ENCODE measurements around the gene TOMM70. TPM values are rescaled to one million over a fixed set of nuclear protein-coding genes. Genes with fewer than 3 reads are reported as not detected.

Gene TOMM70
- total and polyA plus RNA-seq, 10 of the 15 experiments (the other 5 are each of a cell fraction or from before 2014, with no cell fraction given), result 12.7 to 64.1 (median 41.3) TPM

DNA sequence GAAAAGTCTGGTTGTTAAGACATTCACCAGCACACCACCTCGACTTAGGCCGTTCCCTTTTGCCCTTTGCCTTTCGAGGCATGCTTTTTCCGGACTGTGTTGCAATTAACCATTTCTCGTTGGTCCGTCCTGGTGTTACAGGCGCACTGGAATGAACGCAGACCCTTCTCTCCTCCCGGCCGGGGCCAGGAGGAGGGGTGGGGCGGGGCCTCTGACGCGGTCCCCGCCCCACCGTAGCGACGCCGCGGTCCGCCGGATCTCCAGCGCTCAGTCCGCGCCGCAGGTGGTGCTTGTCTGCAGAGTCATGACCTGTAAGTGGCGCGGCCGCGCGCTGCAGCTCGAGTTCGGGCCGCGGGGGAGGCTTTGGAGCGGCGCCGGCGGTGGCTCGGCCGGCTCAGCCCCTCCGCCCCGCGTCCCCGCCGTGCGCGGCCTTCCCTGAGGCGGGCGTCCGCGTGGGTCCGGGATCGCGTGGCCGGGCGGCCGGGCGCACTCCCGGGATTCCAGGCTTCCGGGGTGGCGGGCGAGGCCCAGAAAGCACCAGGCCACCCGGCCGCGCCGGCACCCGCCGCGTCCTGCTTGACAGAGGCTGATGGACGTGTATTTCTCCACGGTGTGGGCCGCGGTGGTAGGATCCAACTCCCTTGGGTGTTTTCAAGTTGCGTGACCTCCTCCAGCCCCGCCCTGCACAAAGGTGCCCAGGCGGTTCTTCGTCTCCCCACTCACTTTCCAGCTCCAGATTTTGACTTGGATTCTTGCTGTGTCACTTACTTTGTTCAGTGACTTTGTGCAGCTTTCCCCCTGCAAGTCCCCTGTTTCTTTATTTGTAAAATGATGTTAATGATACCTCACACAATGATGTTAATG lies 66.2 kb downstream of the TOMM70 start, which contains the start of gene NIT2 (continued):
- TF ChIP-seq, protein P1, sequence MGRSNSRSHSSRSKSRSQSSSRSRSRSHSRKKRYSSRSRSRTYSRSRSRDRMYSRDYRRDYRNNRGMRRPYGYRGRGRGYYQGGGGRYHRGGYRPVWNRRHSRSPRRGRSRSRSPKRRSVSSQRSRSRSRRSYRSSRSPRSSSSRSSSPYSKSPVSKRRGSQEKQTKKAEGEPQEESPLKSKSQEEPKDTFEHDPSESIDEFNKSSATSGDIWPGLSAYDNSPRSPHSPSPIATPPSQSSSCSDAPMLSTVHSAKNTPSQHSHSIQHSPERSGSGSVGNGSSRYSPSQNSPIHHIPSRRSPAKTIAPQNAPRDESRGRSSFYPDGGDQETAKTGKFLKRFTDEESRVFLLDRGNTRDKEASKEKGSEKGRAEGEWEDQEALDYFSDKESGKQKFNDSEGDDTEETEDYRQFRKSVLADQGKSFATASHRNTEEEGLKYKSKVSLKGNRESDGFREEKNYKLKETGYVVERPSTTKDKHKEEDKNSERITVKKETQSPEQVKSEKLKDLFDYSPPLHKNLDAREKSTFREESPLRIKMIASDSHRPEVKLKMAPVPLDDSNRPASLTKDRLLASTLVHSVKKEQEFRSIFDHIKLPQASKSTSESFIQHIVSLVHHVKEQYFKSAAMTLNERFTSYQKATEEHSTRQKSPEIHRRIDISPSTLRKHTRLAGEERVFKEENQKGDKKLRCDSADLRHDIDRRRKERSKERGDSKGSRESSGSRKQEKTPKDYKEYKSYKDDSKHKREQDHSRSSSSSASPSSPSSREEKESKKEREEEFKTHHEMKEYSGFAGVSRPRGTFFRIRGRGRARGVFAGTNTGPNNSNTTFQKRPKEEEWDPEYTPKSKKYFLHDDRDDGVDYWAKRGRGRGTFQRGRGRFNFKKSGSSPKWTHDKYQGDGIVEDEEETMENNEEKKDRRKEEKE (IDR thresholded peaks at IDR 0.05), result 0 out of 2 replicates have a peak, but pooled peaks have one; percentile 33
- TF ChIP-seq FOXK2 (IDR thresholded peaks at IDR 0.05) (no peak), FOXM1 (IDR thresholded peaks at IDR 0.05; ENCODE audit: low read depth, low read length) (no peak), EZH2 (IDR thresholded peaks at IDR 0.05; ENCODE audit: borderline replicate concordance, control insufficient read depth, low read depth, low read length) (no peak), SREBF1 (IDR thresholded peaks at IDR 0.05; ENCODE audit: low read length) (no peak), MEF2B (IDR thresholded peaks at IDR 0.05; ENCODE audit: partially characterized antibody, poor library complexity, severe bottlenecking) (peak; percentile 55), KDM1A (IDR thresholded peaks at IDR 0.05; ENCODE audit: borderline replicate concordance) (no peak), RB1 (IDR thresholded peaks at IDR 0.05; ENCODE audit: borderline replicate concordance) (peak; percentile 87; the same call in 1 of the 2 replicates), CBX5 (IDR thresholded peaks at IDR 0.05; ENCODE audit: low read depth) (no peak), JUNB (IDR thresholded peaks at IDR 0.05) (no peak), FOS (IDR thresholded peaks at IDR 0.05; ENCODE audit: borderline replicate concordance, extremely low read depth, insufficient read length) (no peak), SREBF2 (IDR thresholded peaks at IDR 0.05; ENCODE audit: low read length) (no peak), BRCA1 (IDR thresholded peaks at IDR 0.05; ENCODE audit: low read depth, low read length) (no peak), CHD2 (IDR thresholded peaks at IDR 0.05; ENCODE audit: borderline replicate concordance, low read depth, low read length) (peak; percentile 9; the same call in 1 of the 2 replicates), SRF (IDR thresholded peaks at IDR 0.05; ENCODE audit: low read depth in 2 of 2, low read length in 2 of 2) (no peak), ESRRA (IDR thresholded peaks at IDR 0.05; ENCODE audit: low read length) (no peak), NBN (IDR thresholded peaks at IDR 0.05) (no peak)
- TF ChIP-seq, protein P2, sequence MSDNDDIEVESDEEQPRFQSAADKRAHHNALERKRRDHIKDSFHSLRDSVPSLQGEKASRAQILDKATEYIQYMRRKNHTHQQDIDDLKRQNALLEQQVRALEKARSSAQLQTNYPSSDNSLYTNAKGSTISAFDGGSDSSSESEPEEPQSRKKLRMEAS (IDR thresholded peaks at IDR 0.05; ENCODE audit: low read depth, low read length), result no peak
- TF ChIP-seq, protein P3, sequence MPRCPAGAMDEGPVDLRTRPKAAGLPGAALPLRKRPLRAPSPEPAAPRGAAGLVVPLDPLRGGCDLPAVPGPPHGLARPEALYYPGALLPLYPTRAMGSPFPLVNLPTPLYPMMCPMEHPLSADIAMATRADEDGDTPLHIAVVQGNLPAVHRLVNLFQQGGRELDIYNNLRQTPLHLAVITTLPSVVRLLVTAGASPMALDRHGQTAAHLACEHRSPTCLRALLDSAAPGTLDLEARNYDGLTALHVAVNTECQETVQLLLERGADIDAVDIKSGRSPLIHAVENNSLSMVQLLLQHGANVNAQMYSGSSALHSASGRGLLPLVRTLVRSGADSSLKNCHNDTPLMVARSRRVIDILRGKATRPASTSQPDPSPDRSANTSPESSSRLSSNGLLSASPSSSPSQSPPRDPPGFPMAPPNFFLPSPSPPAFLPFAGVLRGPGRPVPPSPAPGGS (IDR thresholded peaks at IDR 0.05; ENCODE audit: borderline replicate concordance, insufficient read depth, low read depth, low read length, poor library complexity, severe bottlenecking), result no peak
- TF ChIP-seq, protein P4, sequence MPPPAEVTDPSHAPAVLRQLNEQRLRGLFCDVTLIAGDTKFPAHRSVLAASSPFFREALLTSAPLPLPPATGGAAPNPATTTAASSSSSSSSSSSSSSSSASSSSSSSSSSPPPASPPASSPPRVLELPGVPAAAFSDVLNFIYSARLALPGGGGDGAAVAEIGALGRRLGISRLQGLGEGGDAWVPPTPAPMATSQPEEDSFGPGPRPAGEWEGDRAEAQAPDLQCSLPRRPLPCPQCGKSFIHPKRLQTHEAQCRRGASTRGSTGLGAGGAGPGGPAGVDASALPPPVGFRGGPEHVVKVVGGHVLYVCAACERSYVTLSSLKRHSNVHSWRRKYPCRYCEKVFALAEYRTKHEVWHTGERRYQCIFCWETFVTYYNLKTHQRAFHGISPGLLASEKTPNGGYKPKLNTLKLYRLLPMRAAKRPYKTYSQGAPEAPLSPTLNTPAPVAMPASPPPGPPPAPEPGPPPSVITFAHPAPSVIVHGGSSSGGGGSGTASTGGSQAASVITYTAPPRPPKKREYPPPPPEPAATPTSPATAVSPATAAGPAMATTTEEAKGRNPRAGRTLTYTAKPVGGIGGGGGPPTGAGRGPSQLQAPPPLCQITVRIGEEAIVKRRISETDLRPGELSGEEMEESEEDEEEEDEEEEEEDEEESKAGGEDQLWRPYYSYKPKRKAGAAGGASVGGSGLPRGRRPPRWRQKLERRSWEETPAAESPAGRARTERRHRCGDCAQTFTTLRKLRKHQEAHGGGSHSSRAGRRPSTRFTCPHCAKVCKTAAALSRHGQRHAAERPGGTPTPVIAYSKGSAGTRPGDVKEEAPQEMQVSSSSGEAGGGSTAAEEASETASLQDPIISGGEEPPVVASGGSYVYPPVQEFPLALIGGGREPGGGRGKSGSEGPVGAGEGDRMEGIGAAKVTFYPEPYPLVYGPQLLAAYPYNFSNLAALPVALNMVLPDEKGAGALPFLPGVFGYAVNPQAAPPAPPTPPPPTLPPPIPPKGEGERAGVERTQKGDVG (CRISPR knock-in tag; IDR thresholded peaks at IDR 0.05), result no peak
